PC-3 (cell line): Measurements from ENCODE around the gene ENPP3. TPM values are rescaled to one million over a fixed set of nuclear protein-coding genes. Genes with fewer than 3 reads are reported as not detected.

ENCODE experiments used
- ATAC-seq: fragments of 200-7000 bp; cut with Tn5 transposase; 2 replicates; pipeline ENCODE4 v1.9.1; 2020; ENCODE audit warnings: mild to moderate bottlenecking, moderate library complexity
- BruUV-seq: library from RNA; stranded (reverse); fragments of 400-500 nt; replicated peaks from 2 replicates; lab custom pipeline; 2021; lab: Mats Ljungman, UMichigan
- CTCF ChIA-PET: fragments of 300-600 bp; sonication (Branson Sonifier 250); formaldehyde crosslinking; loops from one replicate; lab custom pipeline; 2022; ENCODE audit warnings: antibody characterized with exemption; lab: Charles Lee
- POLR2A ChIA-PET: fragments of 300-600 bp; sonication (Branson Sonifier 250); formaldehyde crosslinking; loops from one replicate; lab custom pipeline; 2022; ENCODE audit warnings: antibody characterized with exemption; ENCODE audit not compliant: unreplicated experiment; lab: Charles Lee
- DNase-seq: peaks from one replicate; pipeline ENCODE4 v3.0.0-alpha.2; 2015
- H2AFZ ChIP-seq: fragments of 300-600 bp; sonication (generic); 2 replicates; pipeline ENCODE4 v1.6.0; 2016; ENCODE audit warnings: antibody characterized with exemption, low read length
- H3F3A ChIP-seq: fragments of 300-600 bp; sonication (generic); one replicate; pipeline ENCODE4 v1.6.0; 2017; ENCODE audit warnings: antibody characterized with exemption, low read length, control low read depth, mild to moderate bottlenecking; ENCODE audit not compliant: unreplicated experiment
- H3K27ac ChIP-seq: fragments of 300-600 bp; sonication (generic); 2 replicates; pipeline ENCODE4 v1.5.1; 2016; ENCODE audit warnings: mild to moderate bottlenecking, low read length
- H3K27me3 ChIP-seq: fragments of 300-600 bp; sonication (generic); 2 replicates; pipeline ENCODE4 v1.6.1; 2016; ENCODE audit warnings: low read length, mixed read lengths
- H3K36me3 ChIP-seq: fragments of 300-600 bp; sonication (generic); 2 replicates; pipeline ENCODE4 v1.6.1; 2016; ENCODE audit warnings: low read depth, mixed run types, low read length, mixed read lengths
- H3K4me1 ChIP-seq: fragments of 300-600 bp; sonication (generic); 2 replicates; pipeline ENCODE4 v1.5.1; 2016; ENCODE audit warnings: low read length; ENCODE audit not compliant: insufficient read depth
- H3K4me2 ChIP-seq: fragments of 300-600 bp; sonication (generic); 2 replicates; pipeline ENCODE4 v1.6.0; 2016; ENCODE audit warnings: low read length
- H3K4me3 ChIP-seq: fragments of 300-600 bp; sonication (generic); 2 replicates; pipeline ENCODE4 v1.5.1; 2016; ENCODE audit warnings: mild to moderate bottlenecking, low read length, mixed read lengths
- H3K79me2 ChIP-seq: fragments of 300-600 bp; sonication (generic); 2 replicates; pipeline ENCODE4 v1.6.1; 2017; ENCODE audit warnings: low read length, mixed read lengths
- H3K9ac ChIP-seq: fragments of 300-600 bp; sonication (generic); 2 replicates; pipeline ENCODE4 v1.6.0; 2016; ENCODE audit warnings: mild to moderate bottlenecking, low read length
- H3K9me2 ChIP-seq: fragments of 300-600 bp; sonication (generic); replicated peaks from 2 replicates; pipeline ENCODE4 v1.6.1; 2016; ENCODE audit warnings: mixed run types, low read length, mixed read lengths
- H3K9me3 ChIP-seq: fragments of 300-600 bp; sonication (generic); 2 replicates; pipeline ENCODE4 v1.6.1; 2016; ENCODE audit warnings: low read length, mixed read lengths
- H4K20me1 ChIP-seq: fragments of 300-600 bp; sonication (generic); 2 replicates; pipeline ENCODE4 v1.6.1; 2016; ENCODE audit warnings: low read length, mixed read lengths
- EZH2 ChIP-seq: fragments of 300-600 bp; sonication (generic); IDR thresholded peaks from one replicate; pipeline ENCODE4 v1.6.1; 2017; ENCODE audit warnings: antibody characterized with exemption, mild to moderate bottlenecking, low read length; ENCODE audit not compliant: unreplicated experiment
- EZH2phosphoT487 ChIP-seq: fragments of 300-600 bp; sonication (generic); IDR thresholded peaks from 2 replicates; pipeline ENCODE4 v1.6.1; 2018; ENCODE audit warnings: mild to moderate bottlenecking, antibody characterized with exemption, low read length, borderline replicate concordance
- intact Hi-C: fragments of 100-400 bp; cut with micrococcal nuclease; formaldehyde crosslinking; loops from 2 replicates; pipeline ENCODE4 v1.9.0; 2023
- total RNA-seq: library from RNA; depleted of rRNA; stranded (reverse); fragments of >200 nt; gene quantifications from 2 replicates; pipeline ENCODE4 v1.2.3, GENCODE V29; 2014
- TF ChIP-seq, protein P1 (sequence below): fragments of 300-600 bp; sonication (generic); conservative IDR thresholded peaks from 2 replicates; pipeline ENCODE4 v1.5.1; 2017; ENCODE audit warnings: antibody characterized with exemption, low read depth, mild to moderate bottlenecking, low read length

Gene ENPP3
- total RNA-seq, 1 experiment from 2014 or later = 0.18 TPM

DNA sequence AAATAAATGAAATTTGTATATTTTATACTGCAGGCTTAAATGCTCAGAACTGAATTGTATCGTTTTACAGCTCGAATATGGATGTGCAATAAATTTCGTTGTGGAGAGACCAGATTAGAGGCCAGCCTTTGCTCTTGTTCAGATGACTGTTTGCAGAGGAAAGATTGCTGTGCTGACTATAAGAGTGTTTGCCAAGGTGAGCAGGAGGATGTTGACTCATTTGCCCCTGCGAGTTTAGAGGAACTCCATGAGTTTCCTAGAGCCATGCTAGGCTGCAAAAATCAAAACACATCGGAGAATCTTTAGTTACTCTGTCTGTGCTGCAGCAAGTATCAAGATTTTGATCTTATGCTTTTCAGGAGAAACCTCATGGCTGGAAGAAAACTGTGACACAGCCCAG, 15.4 kb downstream of the ENPP3 start:
- ATAC-seq (peak; percentile 90), DNase-seq (peak; percentile 83)
- Histone ChIP-seq H3F3A (peaks cover 8% of the 10 kb centered on the region), H3K4me1 (peaks cover 37% of the 10 kb centered on the region), H3K79me2 (no peaks in the 10 kb centered on the region), H3K9me2 (no peaks in the 10 kb centered on the region), H3K27me3 (no peaks in the 10 kb centered on the region), H3K9me3 (no peaks in the 10 kb centered on the region), H2AFZ (peak overlapping the region; percentile 70), H3K4me3 (peak overlapping the region; percentile 50; the same call in 1 of the 2 replicates), H3K4me2 (peak overlapping the region; percentile 87), H3K27ac (peak overlapping the region; percentile 97), H4K20me1 (no peaks in the 10 kb centered on the region), H3K36me3 (no peaks in the 10 kb centered on the region), H3K9ac (peak overlapping the region; percentile 73)
- CTCF ChIA-PET = no interaction called here
- intact Hi-C loops = loop anchor here (2.0 kb wide), 1 partner anchor 24 kb away; the partner anchor contains the start of gene MED23
- no TSS peak for BruUV-seq
- TF ChIP-seq EZH2phosphoT487 (no peak), EZH2 (no peak)
- TF ChIP-seq, protein P1, sequence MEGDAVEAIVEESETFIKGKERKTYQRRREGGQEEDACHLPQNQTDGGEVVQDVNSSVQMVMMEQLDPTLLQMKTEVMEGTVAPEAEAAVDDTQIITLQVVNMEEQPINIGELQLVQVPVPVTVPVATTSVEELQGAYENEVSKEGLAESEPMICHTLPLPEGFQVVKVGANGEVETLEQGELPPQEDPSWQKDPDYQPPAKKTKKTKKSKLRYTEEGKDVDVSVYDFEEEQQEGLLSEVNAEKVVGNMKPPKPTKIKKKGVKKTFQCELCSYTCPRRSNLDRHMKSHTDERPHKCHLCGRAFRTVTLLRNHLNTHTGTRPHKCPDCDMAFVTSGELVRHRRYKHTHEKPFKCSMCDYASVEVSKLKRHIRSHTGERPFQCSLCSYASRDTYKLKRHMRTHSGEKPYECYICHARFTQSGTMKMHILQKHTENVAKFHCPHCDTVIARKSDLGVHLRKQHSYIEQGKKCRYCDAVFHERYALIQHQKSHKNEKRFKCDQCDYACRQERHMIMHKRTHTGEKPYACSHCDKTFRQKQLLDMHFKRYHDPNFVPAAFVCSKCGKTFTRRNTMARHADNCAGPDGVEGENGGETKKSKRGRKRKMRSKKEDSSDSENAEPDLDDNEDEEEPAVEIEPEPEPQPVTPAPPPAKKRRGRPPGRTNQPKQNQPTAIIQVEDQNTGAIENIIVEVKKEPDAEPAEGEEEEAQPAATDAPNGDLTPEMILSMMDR = no peak
- POLR2A ChIA-PET = no interaction called here

DNA sequence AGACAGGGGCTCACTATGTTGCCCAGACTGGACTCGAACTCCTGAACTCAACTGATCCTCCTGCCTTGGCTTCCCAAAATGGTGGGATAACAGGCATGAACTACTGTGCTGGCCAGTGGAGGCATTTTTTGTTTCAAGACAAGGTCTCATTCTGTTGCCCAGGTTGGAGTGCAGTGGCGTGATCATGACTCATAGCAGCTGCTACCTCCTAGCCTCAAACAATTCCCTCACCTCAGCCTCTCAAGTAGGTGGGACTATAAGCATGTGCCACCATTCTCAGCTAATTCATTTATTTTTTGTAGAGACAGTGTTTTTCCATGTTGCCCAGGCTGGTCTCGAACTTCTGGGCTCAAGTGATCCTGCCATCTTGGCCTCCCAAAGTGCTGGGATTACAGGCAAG, 17.2 kb downstream of the ENPP3 start:
- no peaks in the 10 kb centered on the region for H4K20me1 ChIP-seq

DNA sequence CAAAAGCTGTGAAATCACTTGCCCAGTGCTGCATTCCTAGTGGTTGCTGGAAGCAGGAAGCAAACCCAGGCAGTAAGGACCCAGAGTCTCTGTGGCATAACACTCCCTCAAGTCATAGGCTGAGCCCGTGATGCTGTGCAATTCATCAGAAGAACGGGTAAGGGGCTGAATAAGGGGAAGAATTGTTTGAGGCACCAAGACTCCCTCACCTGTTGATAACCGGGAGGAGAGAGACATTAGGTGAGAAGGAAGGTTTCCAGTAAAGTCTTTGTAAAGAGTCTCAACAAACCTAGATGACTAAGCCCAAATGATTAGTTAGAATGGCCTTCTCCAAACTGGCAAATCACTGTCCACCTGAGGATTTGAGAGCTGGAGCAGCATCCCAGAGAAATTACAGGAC, 18.3 kb downstream of the ENPP3 start:
- Histone ChIP-seq H3K4me2 (no peak overlapping the region), H3K4me1 (peaks cover 51% of the 10 kb centered on the region), H3K4me3 (no peak overlapping the region), H3K27ac (no peak overlapping the region), H3K9me2 (no peaks in the 10 kb centered on the region), H3K36me3 (no peaks in the 10 kb centered on the region), H3K27me3 (no peaks in the 10 kb centered on the region), H2AFZ (no peak overlapping the region), H4K20me1 (no peaks in the 10 kb centered on the region), H3K9ac (no peak overlapping the region), H3F3A (peaks cover 8% of the 10 kb centered on the region), H3K9me3 (no peaks in the 10 kb centered on the region), H3K79me2 (no peaks in the 10 kb centered on the region)
- BruUV-seq = no TSS peak
- POLR2A ChIA-PET = no interaction called here
- DNase-seq (no peak), ATAC-seq (no peak)
- TF ChIP-seq, protein P1 = no peak
- TF ChIP-seq EZH2 = no peak
- no peak for TF ChIP-seq EZH2phosphoT487
- CTCF ChIA-PET = no interaction called here
- intact Hi-C loops = no loop called here

More for the DNA sequence above, 17.2 kb downstream of the ENPP3 start:
- intact Hi-C loops = no loop called here
- Histone ChIP-seq H3K4me1 (peaks cover 46% of the 10 kb centered on the region), H3K9me2 (no peaks in the 10 kb centered on the region), H3K79me2 (no peaks in the 10 kb centered on the region), H3K9ac (no peak overlapping the region), H3F3A (peaks cover 8% of the 10 kb centered on the region), H3K4me2 (no peak overlapping the region), H3K27ac (no peak overlapping the region), H3K36me3 (no peaks in the 10 kb centered on the region), H3K27me3 (no peaks in the 10 kb centered on the region), H3K4me3 (no peak overlapping the region), H3K9me3 (no peaks in the 10 kb centered on the region), H2AFZ (no peak overlapping the region)
- DNase-seq (peak; percentile 9), ATAC-seq (no peak)
- ChIA-PET POLR2A (no interaction called here), CTCF (no interaction called here)
- TF ChIP-seq EZH2 = no peak
- TF ChIP-seq, protein P1 = no peak
- no peak for TF ChIP-seq EZH2phosphoT487
- BruUV-seq = no TSS peak
